Skin epidermis (tissue), 12 donors: ENCODE measurements around the gene KCNK17.
A peak's percentile ranks its signal among the peaks of the same experiment; 100 is the strongest.

Experiments used
- H3K27ac ChIP-seq, 21 experiments: fragments of 200-600 bp; sonication (generic) in 11 of 21; one replicate each; pipeline ENCODE4 v1.5.0; 2020; ENCODE audit warnings: mild to moderate bottlenecking in 3 of 21, inconsistent platforms in 2 of 21, moderate library complexity in 2 of 21
- H3K4me3 ChIP-seq, 7 experiments: fragments of 200-600 bp; sonication (generic) in 2 of 7; one replicate each; pipeline ENCODE4 v1.5.0; 2020; ENCODE audit warnings: inconsistent platforms in 2 of 7, mild to moderate bottlenecking in 2 of 7, moderate library complexity in 1 of 7

The KCNK17 gene

DNA sequence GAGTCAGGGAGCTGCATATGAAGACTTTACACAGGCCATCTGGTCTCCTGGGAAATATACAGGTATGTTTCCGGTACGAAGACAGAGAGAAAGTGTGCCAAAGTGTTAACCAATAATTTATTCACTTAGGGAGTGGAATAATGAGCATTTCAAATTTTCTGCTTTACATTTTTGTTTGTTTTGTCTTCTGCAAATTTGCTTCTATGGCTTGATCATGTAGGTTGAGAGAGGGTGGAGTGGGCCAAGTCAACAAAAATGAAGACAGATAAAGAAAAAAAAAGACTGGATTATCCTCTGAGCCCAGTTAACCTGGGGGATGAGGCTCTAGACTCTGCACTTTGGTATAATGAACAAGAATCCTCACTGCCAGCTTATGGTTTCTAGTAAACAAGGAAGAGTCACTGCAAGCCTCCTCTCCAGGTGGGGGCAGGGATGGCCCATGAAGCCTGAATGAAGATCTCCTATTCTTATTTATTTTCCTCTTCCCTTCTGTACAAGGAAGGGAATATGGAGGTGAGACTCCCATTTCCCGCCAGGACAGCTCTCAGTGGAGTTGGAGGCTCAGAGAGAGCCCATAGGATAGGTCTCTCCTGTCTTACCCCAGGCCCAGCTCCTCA is 37.7 kb downstream of the KCNK17 start:
- Histone ChIP-seq H3K4me3 (no peak overlapping the region), H3K27ac (no peak overlapping the region)

DNA sequence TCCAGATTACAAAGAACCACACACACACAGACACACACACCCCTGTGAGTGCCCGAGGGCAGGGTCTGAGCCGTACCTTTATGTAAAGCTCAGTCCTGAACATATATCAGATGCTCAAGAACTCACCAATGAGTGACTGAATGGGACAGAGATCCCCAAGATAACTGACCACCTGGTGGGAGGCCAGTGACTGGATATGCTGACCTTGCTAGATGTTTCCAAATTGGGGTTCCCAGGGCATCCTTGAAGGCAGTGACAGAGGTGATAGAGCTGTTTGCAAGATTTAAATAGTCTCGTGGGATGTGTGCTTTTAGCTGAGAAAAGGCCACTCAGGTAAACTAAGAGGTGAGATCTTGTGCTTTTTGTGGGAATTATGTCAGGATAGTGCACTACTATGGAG is 39.3 kb downstream of the KCNK17 start:
- Histone ChIP-seq H3K4me3 (no peak overlapping the region), H3K27ac (no peak overlapping the region)

DNA sequence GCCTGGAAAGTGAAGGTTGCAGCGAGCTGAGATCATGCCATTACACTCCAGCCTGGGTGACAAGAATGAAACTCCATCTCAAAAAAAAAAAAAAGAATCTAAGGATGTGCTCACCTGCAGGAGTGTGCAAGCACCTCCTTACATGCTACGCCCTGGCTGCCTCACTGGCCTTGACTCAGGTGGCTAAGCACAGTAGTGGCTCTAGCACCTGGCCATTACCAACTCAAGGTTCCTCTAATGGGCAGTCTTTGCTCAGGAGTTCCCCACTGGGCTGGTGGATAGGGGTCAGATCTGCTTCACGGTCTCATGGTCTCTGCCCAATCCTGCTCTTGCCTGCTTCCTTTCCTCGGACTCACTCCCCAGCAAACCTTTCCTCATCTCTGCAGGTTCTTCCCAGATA is 39.7 kb downstream of the KCNK17 start:
- Histone ChIP-seq H3K4me3 (no peak overlapping the region), H3K27ac (no peak overlapping the region)

DNA sequence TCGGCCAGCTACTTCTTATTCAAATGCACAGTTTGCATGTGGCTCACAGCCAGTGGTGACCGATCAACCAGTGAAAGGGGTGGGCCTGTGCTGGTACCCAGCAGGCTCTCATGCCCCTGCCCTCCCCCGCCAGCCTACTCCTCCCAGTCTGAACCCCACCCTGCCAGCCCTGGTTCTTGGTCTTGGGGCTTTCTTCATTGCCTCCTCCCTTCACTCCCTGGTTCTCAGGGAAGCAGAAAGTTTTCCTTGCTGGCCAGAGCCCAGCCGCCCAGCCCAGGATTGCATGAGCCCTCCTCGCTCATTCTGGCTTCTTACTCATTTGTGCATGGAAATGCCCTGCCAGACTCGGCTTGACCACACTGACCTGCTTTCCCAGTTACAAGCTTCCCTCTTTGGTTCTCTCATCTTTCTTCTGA is 40.8 kb downstream of the KCNK17 start:
- H3K4me3 ChIP-seq, result no peak overlapping the region
- no peak overlapping the region for H3K27ac ChIP-seq

DNA sequence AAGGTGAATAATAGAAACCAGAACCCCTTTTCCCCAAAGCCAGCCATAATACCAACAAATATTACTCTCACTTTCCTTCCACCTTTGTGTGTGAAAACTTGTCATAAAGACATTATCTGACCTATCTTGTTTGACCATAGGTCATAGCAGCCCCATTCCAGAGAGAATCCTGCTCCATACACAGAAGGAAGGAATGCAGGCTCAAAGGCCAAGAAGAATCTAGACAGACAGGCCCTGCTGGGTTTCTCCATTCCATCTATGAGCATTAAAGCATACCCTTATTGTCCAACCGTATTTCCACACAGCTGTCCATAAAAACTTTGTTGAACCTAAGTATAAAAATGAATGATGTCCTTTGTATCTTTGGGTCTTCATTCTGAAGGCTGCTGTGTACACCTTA is 44.3 kb downstream of the KCNK17 start:
- H3K27ac ChIP-seq, result no peak overlapping the region
- H3K4me3 ChIP-seq, result no peak overlapping the region

DNA sequence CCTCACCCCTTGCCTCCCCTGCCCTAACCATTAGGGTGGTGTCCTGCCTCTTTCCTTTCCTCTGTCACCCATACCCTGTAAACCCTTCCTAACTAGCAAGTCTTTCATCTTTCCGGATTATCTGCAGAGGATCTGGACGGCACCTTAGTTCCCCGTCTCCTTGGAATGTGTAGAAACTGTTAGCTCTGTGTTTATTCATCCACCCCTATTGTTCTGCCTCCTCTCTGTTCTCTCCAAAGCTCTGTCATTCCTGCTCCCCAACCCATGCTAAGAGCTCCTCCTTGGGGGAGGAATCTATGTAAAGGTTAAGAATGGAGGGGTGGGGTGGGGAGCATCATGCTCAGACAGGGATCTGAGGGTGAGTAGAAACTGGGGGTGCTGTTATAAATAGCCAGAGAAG is 45.5 kb downstream of the KCNK17 start:
- Histone ChIP-seq H3K4me3 (no peak overlapping the region), H3K27ac (no peak overlapping the region)

DNA sequence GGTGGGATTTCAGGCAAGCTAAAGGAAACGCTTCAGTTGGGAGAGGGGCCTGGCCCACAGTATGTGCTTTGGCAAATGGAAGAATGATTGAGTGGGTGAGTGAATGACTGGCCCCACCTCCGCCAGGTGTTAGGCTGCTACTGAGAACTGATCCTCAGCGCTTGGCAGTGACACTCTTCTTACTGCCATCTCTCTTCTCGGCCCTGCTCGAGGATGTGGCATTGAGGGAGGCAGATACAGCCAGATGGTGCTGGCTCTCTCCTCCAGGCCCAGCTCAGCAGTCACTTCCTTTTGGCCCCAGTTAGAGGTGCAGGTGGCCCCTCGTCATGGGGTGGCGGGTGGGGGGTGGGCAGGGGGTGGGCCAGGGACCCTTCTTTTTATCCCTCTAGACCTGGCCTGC is 46.0 kb downstream of the KCNK17 start:
- H3K27ac ChIP-seq, result no peak overlapping the region
- no peak overlapping the region for H3K4me3 ChIP-seq

DNA sequence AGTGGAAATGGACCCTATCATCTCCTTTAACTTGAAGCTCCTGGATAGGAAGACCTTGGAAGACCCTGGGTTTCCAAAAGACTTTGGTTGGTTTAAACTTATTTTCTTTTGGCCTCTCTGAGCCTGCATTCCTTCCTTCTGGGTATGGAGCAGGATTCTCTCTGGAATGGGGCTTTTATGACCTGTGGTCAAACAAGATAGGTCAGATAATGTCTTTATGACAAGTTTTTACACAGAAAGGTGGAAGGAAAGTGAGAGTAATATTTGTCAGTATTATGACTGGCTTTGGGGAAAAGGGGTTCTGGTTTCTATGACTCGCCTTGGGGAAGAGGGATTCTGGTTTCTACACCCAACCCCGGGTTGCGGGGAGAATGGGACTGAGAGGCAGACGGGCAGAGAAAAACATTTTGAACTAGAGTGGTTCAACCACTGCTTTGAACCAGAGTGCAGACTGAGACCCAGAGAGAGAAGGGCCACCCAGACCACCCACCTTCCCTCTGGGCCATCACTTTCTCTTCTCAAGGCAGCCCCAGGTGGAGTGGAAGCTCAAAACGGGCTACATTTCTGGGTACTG is 47.4 kb downstream of the KCNK17 start:
- no peak overlapping the region for H3K27ac ChIP-seq

DNA sequence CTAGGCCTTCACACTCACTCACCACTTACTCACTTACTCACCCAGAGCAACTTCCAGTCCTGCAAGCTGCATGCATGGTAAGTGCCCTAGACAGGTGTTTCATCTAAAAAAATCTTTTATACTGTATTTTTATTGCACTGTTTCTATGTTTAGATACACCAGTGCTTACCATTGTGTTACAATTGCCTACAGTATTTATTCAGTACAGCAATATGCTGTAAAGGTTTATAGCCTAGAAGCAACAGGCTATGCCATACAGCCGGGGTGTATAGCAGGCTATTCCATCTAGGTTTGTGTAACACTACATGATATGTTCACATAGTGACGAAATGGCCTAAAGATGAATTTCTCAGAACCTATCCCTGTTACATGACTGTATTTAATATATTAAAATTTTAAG is 47.8 kb downstream of the KCNK17 start:
- Histone ChIP-seq H3K4me3 (no peak overlapping the region), H3K27ac (no peak overlapping the region)

More for the DNA sequence above, 47.4 kb downstream of the KCNK17 start:
- H3K4me3 ChIP-seq, result no peak overlapping the region

DNA sequence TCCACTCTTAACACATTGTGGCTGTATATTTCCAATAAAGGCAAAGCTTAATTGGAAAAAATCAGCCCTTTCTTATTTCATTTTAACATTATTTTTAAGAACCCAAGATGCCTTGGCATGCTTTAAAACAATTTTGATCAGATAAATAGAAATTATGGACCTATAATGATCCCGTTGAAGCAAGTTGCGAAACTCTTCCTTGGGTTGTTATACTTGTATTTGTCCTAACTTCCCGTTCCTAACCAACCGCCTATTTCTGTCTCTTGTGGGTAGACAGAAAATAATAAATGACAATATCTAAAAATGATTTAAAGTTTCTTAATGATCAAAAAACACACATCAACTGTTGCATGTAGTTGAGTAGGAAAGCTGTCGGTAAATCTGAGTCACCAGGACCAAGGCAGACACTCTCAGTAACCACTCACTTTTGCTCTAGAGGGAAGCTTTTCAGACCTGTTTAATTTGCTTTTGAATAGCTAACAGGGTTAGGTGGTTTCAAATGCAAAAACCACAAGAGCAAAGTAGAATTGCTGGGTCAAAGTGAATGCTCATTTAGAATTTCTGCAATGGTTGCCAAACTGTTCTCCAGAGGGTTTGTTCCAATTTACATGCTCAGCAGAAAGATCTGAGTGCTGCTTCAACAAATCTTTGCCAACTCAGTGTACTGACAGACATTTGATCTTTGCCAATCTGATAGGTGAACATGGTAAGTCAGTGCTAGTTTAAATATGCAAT is 50.7 kb downstream of the KCNK17 start:
- H3K27ac ChIP-seq, result peak overlapping the region in 1 of 21 experiments; percentile 51
- H3K4me3 ChIP-seq, result no peak overlapping the region

DNA sequence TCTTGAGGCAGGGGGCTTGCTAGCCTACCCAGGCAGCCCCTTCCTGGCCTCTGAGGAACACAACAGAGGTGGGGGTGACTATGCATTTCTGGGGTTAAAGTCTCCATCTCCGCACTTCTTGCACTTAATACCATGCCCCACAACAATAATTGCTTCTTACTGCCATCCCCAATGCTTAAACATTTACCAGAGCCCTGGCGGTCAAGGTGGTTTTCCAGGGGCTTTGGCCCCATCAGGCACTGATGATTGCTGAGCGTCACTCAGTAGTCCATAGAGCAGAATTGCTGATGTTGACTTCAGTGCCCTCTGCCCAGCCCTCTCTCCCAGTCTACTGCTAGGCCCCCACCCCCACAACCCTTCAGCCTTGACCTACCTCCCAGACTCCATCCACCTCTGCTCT is 52.5 kb downstream of the KCNK17 start:
- Histone ChIP-seq H3K4me3 (no peak overlapping the region), H3K27ac (no peak overlapping the region)

DNA sequence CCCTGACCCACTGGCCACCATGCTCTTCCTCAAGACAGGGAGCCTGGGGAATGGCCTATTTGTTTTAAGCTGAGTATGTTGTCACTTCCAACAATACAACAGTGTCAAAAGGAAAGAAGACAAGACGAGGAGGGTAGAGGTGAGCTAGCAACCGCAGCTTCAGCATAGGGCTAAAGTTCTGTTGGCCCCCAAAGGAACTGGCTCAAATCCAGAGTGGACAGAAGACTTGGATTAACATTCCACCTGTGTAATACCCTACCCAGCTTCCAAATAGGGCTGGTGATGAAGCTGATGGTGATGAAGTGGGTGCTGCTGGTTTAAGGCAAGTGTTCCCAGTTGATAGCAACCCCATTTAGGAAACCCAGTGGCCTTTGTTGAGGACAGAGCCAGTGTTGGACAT is 53.3 kb downstream of the KCNK17 start:
- H3K27ac ChIP-seq, result no peak overlapping the region

DNA sequence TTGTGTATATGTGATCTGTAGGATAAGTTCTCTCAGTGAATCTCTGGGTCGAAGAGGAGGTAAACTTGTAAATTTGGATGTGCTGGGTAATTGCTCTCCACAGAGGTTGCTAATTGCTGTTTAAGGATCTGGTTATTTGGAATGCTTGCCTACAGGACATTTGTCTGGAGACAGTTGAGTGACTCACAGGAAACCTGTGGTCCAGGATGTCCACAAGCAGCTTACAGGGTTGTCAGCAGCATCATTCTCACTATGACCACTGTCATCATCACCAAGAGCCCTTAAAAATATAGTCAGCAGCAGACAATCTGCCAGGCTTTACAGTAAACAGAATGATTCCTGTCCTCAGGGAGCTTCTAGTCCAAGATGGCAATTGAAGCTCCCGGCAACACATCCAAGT is 53.8 kb downstream of the KCNK17 start:
- no peak overlapping the region for H3K27ac ChIP-seq
- no peak overlapping the region for H3K4me3 ChIP-seq

More for the DNA sequence above, 53.3 kb downstream of the KCNK17 start:
- no peak overlapping the region for H3K4me3 ChIP-seq

DNA sequence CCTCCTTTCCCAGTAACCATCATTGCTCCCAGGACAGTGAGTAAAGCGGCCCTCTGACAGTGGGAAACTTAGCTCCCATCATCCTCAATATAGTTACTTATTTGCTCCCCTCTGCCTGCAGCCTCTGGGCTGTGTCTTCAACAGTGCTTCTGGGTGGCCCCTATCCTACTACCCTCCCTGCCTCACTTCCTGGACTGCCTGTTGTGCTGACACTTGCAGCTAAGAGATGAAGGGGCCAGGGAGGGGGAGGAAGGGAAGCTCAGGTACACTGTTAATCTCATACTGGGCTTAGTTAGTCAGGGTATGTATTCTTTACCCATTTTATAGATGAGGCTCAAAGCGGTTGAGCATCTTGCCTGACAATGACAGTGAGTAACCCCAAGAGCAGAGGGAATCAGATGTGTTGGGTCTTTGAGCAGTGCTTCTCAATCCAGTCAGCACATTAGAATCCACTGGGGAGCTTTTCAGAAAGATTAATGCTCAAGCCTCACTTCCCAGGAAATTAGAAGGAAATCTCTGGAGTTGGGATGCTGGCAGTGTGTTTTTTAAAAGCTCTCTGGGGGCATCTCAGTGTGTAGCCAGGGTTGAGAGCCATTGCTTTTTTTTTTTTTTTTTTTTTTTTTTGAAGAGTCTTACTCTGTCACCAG is 57.8 kb downstream of the KCNK17 start:
- no peak overlapping the region for H3K4me3 ChIP-seq
- no peak overlapping the region for H3K27ac ChIP-seq

DNA sequence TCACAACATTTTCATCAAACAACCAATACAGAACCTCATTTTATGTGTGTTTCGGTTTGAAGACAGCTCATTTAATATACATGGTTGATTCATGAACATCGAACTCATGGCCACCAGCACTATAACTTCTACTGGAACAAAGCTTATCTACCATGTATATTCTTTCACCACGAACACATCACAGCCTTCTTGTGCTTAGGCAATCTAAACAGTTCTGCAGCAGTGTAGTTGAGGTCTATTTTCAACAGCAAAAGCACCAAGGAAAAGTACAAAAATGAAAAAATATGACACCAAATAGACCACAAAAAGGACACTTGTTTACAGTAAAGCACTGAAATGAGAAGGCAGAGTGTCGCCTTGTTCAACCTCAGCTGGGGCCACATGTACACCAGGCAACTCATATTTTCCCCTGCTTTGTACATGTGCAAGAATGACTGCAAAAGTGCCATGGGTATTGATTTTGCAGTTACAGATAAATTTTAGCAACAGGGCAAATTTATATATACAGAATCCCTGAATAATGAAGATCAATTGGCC is 59.2 kb downstream of the KCNK17 start:
- Histone ChIP-seq H3K27ac (no peak overlapping the region), H3K4me3 (no peak overlapping the region)

DNA sequence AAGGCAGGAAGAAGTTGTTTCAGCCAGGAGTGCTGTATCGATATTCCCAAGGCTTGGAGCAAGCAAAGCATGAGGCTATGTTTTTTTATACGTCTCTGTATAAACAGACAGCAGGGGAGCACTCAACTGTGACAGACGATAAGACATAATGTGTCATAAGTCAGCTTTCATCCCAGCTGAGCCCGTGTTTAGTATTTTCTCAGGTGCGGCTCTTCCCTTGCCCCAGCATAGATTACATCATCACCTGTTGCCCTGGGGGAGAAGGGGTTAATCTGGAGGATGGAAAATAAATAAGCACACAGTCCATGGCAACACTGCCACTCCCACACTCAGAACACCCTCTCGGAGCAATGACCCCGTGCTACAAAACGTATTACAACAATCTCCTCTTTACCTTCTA is 62.8 kb downstream of the KCNK17 start:
- no peak overlapping the region for H3K27ac ChIP-seq
- H3K4me3 ChIP-seq, result no peak overlapping the region

DNA sequence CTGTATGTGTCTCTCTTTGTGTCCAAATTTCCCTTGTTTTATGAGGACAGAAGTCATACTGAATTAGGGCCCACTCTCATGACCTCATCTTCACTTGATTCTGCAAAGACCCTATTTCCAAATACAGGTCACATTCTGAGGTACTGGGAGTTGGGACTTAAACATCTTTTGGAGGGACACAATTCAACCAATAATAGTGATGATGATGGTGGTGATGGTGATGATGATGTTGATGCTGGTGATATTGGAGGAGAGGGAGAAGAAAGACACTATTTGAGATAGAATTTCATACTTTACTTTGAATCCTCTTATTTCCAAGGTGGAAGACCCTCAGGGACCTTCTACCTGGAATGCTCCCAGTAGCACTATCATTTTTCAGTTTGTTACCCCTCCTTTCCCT is 63.7 kb downstream of the KCNK17 start:
- Histone ChIP-seq H3K27ac (no peak overlapping the region), H3K4me3 (no peak overlapping the region)

DNA sequence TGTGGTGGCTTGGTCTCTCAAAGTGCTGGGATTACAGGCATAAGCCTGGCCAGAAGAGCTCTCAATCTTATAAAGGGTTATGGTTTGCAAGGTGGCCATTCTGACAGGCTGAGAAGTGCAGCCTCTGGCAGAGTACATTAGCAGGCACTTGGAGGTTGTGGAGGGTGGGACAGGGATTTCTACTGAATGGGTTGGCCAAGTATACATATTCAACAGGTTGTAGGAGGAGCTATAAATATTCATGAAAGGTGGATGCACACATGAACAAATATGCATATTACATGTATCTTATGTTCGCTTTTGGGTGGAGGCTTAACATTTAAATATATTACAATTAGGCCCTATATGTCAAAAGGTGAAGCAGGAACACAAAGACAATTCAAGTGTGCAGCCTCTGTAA is 64.9 kb downstream of the KCNK17 start:
- Histone ChIP-seq H3K4me3 (no peak overlapping the region), H3K27ac (no peak overlapping the region)
